ENCODE results near the gene NOL3. TPM values are rescaled to one million over a fixed set of nuclear protein-coding genes. Genes with fewer than 3 reads are reported as not detected.
A peak's percentile ranks its signal among the peaks of the same experiment; 100 is the strongest.

NOL3 gene
- total and polyA plus RNA-seq, 4 donors: 3.0 to 18.0 (median 10.7) TPM

- 89% methylated on average over 1 of the region's 1 CpG for WGBS
- Histone ChIP-seq H3K4me1 (ENCODE audit: control insufficient read depth in 4 of 4, insufficient read depth in 4 of 4, low read length in 3 of 4) (peaks cover 13 to 33% (median 23%) of the 10 kb centered on the region in 4 donors), H3K9ac (ENCODE audit: low read depth in 1 of 2, low read length in 2 of 2) (peak overlapping the region in 1 of 2 donors; percentile 60), H3K27ac (ENCODE audit: low read depth in 1 of 2, low read length in 2 of 2) (peak overlapping the region; percentile 66 to 71), H3K36me3 (ENCODE audit: control insufficient read depth in 4 of 4, insufficient read depth in 3 of 4, low read depth in 1 of 4, low read length in 3 of 4) (no peaks in the 10 kb centered on the region), H3K4me3 (ENCODE audit: low read depth in 1 of 3, low read length in 3 of 3) (no peak overlapping the region), H3K27me3 (ENCODE audit: control insufficient read depth in 4 of 4, insufficient read depth in 4 of 4, low read length in 3 of 4) (no peaks in the 10 kb centered on the region), H3K9me3 (ENCODE audit: control insufficient read depth in 4 of 4, low read length in 3 of 4) (no peaks in the 10 kb centered on the region)
- DNase-seq (ENCODE audit: low spot score): no peak
- TF ChIP-seq NR2F2 (IDR thresholded peaks at IDR 0.05) (no peak), HNF4A (conservative IDR thresholded peaks at IDR 0.05) (no peak)
Observed at GRCh38 chr16:67173323-67173722, 3.0 kb downstream of the NOL3 start.

GRCh38 chr16:67173808-67174705 lies 3.7 kb downstream of the NOL3 start:
- Histone ChIP-seq H3K27me3 (ENCODE audit: control insufficient read depth in 4 of 4, insufficient read depth in 4 of 4, low read length in 3 of 4) (no peaks in the 10 kb centered on the region), H3K9me3 (ENCODE audit: control insufficient read depth in 4 of 4, low read length in 3 of 4) (no peaks in the 10 kb centered on the region), H3K4me1 (ENCODE audit: control insufficient read depth in 4 of 4, insufficient read depth in 4 of 4, low read length in 3 of 4) (peaks cover 16 to 39% (median 25%) of the 10 kb centered on the region in 4 donors), H3K27ac (ENCODE audit: low read depth in 1 of 2, low read length in 2 of 2) (peak overlapping the region; percentile 66 to 71), H3K36me3 (ENCODE audit: control insufficient read depth in 4 of 4, insufficient read depth in 3 of 4, low read depth in 1 of 4, low read length in 3 of 4) (no peaks in the 10 kb centered on the region), H3K9ac (ENCODE audit: low read depth in 1 of 2, low read length in 2 of 2) (peak overlapping the region in 1 of 2 donors; percentile 60), H3K4me3 (ENCODE audit: low read depth in 1 of 3, low read length in 3 of 3) (peak overlapping the region in 2 of 3 donors; percentile 38 to 50)
- TF ChIP-seq REST (IDR thresholded peaks at IDR 0.05) (peak; percentile 49), RAD21 (IDR thresholded peaks at IDR 0.05) (peak in 1 of 2 donors; percentile 52), ATF3 (IDR thresholded peaks at IDR 0.05) (no peak), FOXA2 (IDR thresholded peaks at IDR 0.05) (no peak), EGR1 (IDR thresholded peaks at IDR 0.05; ENCODE audit: low read depth in 2 of 2) (no peak), RXRA (IDR thresholded peaks at IDR 0.05) (peak; percentile 48 to 51), CTCF (IDR thresholded peaks at IDR 0.05; ENCODE audit: low read depth, low read length, missing input control) (peak; percentile 18), NR2F2 (IDR thresholded peaks at IDR 0.05) (no peak), HNF4A (conservative IDR thresholded peaks at IDR 0.05) (peak; percentile 60 to 65), GABPA (IDR thresholded peaks at IDR 0.05 in 1 of 2, conservative IDR thresholded peaks at IDR 0.05 in 1 of 2) (peak in 1 of 2 donors; percentile 66), ZBTB33 (IDR thresholded peaks at IDR 0.05) (no peak), JUND (IDR thresholded peaks at IDR 0.05) (no peak), HNF4G (IDR thresholded peaks at IDR 0.05) (no peak), FOXA1 (IDR thresholded peaks at IDR 0.05) (no peak), YY1 (IDR thresholded peaks at IDR 0.05) (peak; percentile 82), TAF1 (conservative IDR thresholded peaks at IDR 0.05) (no peak), MAX (IDR thresholded peaks at IDR 0.05) (no peak), SP1 (IDR thresholded peaks at IDR 0.05) (peak; percentile 87)
- 2% methylated on average over 71 of the region's 71 CpGs for WGBS
- DNase-seq (ENCODE audit: low spot score): no peak

Measured in liver (tissue), 9 donors.